SJSA1 (cell line): Measurements from ENCODE around the gene DRD3. TPM values are rescaled to one million over a fixed set of nuclear protein-coding genes. Genes with fewer than 3 reads are reported as not detected.

ENCODE experiments used
- DNase-seq, 2 experiments: peaks; one replicate each; pipeline ENCODE4 v3.0.0-alpha.2; 2015 to 2020; ENCODE audit warnings: low spot score in 2 of 2, low read depth in 1 of 2
- H3K27ac ChIP-seq: fragments of 250-450 bp; sonication (Bioruptor Pico); 2 replicates; pipeline ENCODE4 v1.5.1; 2020; ENCODE audit warnings: mild to moderate bottlenecking, moderate library complexity
- H3K27me3 ChIP-seq: fragments of 250-450 bp; sonication (Bioruptor Pico); replicated peaks from 2 replicates; pipeline ENCODE4 v1.5.1; 2020; ENCODE audit warnings: mild to moderate bottlenecking, moderate library complexity
- H3K36me3 ChIP-seq: fragments of 250-450 bp; sonication (Bioruptor Pico); 2 replicates; pipeline ENCODE4 v1.5.1; 2020; ENCODE audit warnings: mild to moderate bottlenecking
- H3K4me1 ChIP-seq: fragments of 250-450 bp; sonication (Bioruptor Pico); replicated peaks from 2 replicates; pipeline ENCODE4 v1.6.1; 2021; ENCODE audit warnings: mild to moderate bottlenecking
- H3K4me3 ChIP-seq: fragments of 250-450 bp; sonication (Bioruptor Pico); 2 replicates; pipeline ENCODE4 v1.5.1; 2020; ENCODE audit warnings: mild to moderate bottlenecking
- H3K9me3 ChIP-seq: fragments of 250-450 bp; sonication (Bioruptor Pico); replicated peaks from 2 replicates; pipeline ENCODE4 v1.5.1; 2020; ENCODE audit warnings: mild to moderate bottlenecking
- total RNA-seq: library from RNA; depleted of rRNA; stranded (reverse); fragments of >200 nt; shearing (Covaris generic); gene quantifications from 2 replicates; pipeline ENCODE4 v1.2.3, GENCODE V29; 2014; rRNA removed

The DRD3 gene
- not detected in 2 replicates for total RNA-seq

GRCh38 chr3:114178770-114179368 lies at the start of gene DRD3:
TSS of gene DRD3 (minus strand) at chr3:114179052. CDS start at chr3:114171992, 7,060 bp downstream.
- no peaks in the 10 kb centered on the region for H3K4me1 ChIP-seq
- H3K9me3 ChIP-seq = no peaks in the 10 kb centered on the region
- H3K27ac ChIP-seq = no peak within 1 kb of the TSS
- no peaks in the 10 kb centered on the region for H3K36me3 ChIP-seq
- H3K4me3 ChIP-seq = no peak within 1 kb of the TSS
- peak in 1 of 2 experiments; percentile 2 for DNase-seq
- no peaks in the 10 kb centered on the region for H3K27me3 ChIP-seq

- no peak for DNase-seq
- Histone ChIP-seq H3K27ac (no peak overlapping the region), H3K4me3 (no peak overlapping the region), H3K4me1 (no peaks in the 10 kb centered on the region), H3K36me3 (no peaks in the 10 kb centered on the region), H3K9me3 (no peaks in the 10 kb centered on the region), H3K27me3 (no peaks in the 10 kb centered on the region)
Observed at GRCh38 chr3:114227076-114227475, 48.2 kb upstream of the DRD3 start.

GRCh38 chr3:114226313-114226712 lies 47.5 kb upstream of the DRD3 start:
- Histone ChIP-seq H3K4me1 (no peaks in the 10 kb centered on the region), H3K27me3 (no peaks in the 10 kb centered on the region), H3K36me3 (no peaks in the 10 kb centered on the region), H3K27ac (no peak overlapping the region), H3K9me3 (no peaks in the 10 kb centered on the region), H3K4me3 (no peak overlapping the region)
- DNase-seq = no peak

GRCh38 chr3:114223143-114223542 lies 44.3 kb upstream of the DRD3 start:
- no peak overlapping the region for H3K27ac ChIP-seq
- no peaks in the 10 kb centered on the region for H3K4me1 ChIP-seq
- no peak overlapping the region for H3K4me3 ChIP-seq
- no peaks in the 10 kb centered on the region for H3K36me3 ChIP-seq
- no peaks in the 10 kb centered on the region for H3K27me3 ChIP-seq
- DNase-seq = no peak
- no peaks in the 10 kb centered on the region for H3K9me3 ChIP-seq

- Histone ChIP-seq H3K4me3 (no peak overlapping the region), H3K36me3 (no peaks in the 10 kb centered on the region), H3K4me1 (no peaks in the 10 kb centered on the region), H3K9me3 (no peaks in the 10 kb centered on the region), H3K27me3 (no peaks in the 10 kb centered on the region), H3K27ac (no peak overlapping the region)
- no peak for DNase-seq
Observed at GRCh38 chr3:114221881-114222264, 43.0 kb upstream of the DRD3 start.

GRCh38 chr3:114221165-114221880 lies 42.5 kb upstream of the DRD3 start:
- H3K4me1 ChIP-seq = no peaks in the 10 kb centered on the region
- H3K27me3 ChIP-seq = no peaks in the 10 kb centered on the region
- no peaks in the 10 kb centered on the region for H3K36me3 ChIP-seq
- H3K9me3 ChIP-seq = no peaks in the 10 kb centered on the region
- H3K4me3 ChIP-seq = no peak overlapping the region
- H3K27ac ChIP-seq = no peak overlapping the region
- DNase-seq = no peak

- Histone ChIP-seq H3K27ac (no peak overlapping the region), H3K36me3 (no peaks in the 10 kb centered on the region), H3K9me3 (no peaks in the 10 kb centered on the region), H3K27me3 (no peaks in the 10 kb centered on the region), H3K4me1 (no peaks in the 10 kb centered on the region), H3K4me3 (no peak overlapping the region)
- no peak for DNase-seq
Observed at GRCh38 chr3:114219741-114220140, 40.9 kb upstream of the DRD3 start.

GRCh38 chr3:114218578-114219185 lies 39.8 kb upstream of the DRD3 start:
- no peaks in the 10 kb centered on the region for H3K27me3 ChIP-seq
- no peaks in the 10 kb centered on the region for H3K4me1 ChIP-seq
- no peak for DNase-seq
- H3K9me3 ChIP-seq = no peaks in the 10 kb centered on the region
- no peak overlapping the region for H3K27ac ChIP-seq
- no peaks in the 10 kb centered on the region for H3K36me3 ChIP-seq
- no peak overlapping the region for H3K4me3 ChIP-seq

- H3K4me3 ChIP-seq = no peak overlapping the region
- H3K27me3 ChIP-seq = no peaks in the 10 kb centered on the region
- H3K36me3 ChIP-seq = no peaks in the 10 kb centered on the region
- peaks cover 5% of the 10 kb centered on the region; the same call in 1 of the 2 replicates for H3K4me1 ChIP-seq
- no peaks in the 10 kb centered on the region for H3K9me3 ChIP-seq
- DNase-seq = no peak
- no peak overlapping the region for H3K27ac ChIP-seq
Observed at GRCh38 chr3:114218006-114218405, 39.2 kb upstream of the DRD3 start.

GRCh38 chr3:114217266-114217665 lies 38.4 kb upstream of the DRD3 start:
- H3K36me3 ChIP-seq = no peaks in the 10 kb centered on the region
- no peak for DNase-seq
- no peak overlapping the region for H3K27ac ChIP-seq
- peaks cover 5% of the 10 kb centered on the region; the same call in 1 of the 2 replicates for H3K4me1 ChIP-seq
- no peaks in the 10 kb centered on the region for H3K27me3 ChIP-seq
- no peak overlapping the region for H3K4me3 ChIP-seq
- H3K9me3 ChIP-seq = no peaks in the 10 kb centered on the region

- DNase-seq = no peak
- H3K4me1 ChIP-seq = peaks cover 5% of the 10 kb centered on the region; the same call in 1 of the 2 replicates
Observed at GRCh38 chr3:114216186-114216970, 37.5 kb upstream of the DRD3 start.

GRCh38 chr3:114214542-114215341 lies 35.9 kb upstream of the DRD3 start:
- Histone ChIP-seq H3K4me1 (peaks cover 5% of the 10 kb centered on the region; the same call in 1 of the 2 replicates), H3K36me3 (no peaks in the 10 kb centered on the region), H3K27me3 (no peaks in the 10 kb centered on the region), H3K4me3 (no peak overlapping the region), H3K27ac (no peak overlapping the region), H3K9me3 (no peaks in the 10 kb centered on the region)
- no peak for DNase-seq

More at GRCh38 chr3:114216186-114216970, 37.5 kb upstream of the DRD3 start:
- Histone ChIP-seq H3K27ac (no peak overlapping the region), H3K36me3 (no peaks in the 10 kb centered on the region), H3K27me3 (no peaks in the 10 kb centered on the region), H3K9me3 (no peaks in the 10 kb centered on the region), H3K4me3 (no peak overlapping the region)
